Measurements from ENCODE around the gene ABCC9.

DNA sequence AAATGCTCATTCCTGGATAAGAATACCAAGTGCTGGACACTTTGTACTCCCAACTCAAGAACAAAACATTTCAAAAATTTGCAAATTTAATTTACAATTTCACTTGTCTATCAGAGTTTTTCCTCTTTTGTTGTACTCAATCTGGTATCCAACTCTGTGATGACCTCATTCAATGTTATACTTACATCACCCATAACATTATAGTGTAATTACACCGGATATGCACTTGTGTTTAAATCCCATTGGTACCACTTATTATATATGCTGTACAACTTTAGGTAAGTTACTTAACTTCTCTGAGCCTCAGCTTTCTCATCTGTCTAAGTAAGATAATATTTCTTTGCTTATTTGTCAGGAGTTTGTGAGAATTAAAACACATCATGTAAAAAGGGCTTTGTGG is 90.1 kb downstream of the ABCC9 start:
- TF ChIP-seq CTCF (IDR thresholded peaks at IDR 0.05): no peak
- TF ChIP-seq POLR2A (IDR thresholded peaks at IDR 0.05): no peak

Measured in Peyer's patch (tissue), 4 donors.